ENCODE data around the gene SLC25A24. TPM values are rescaled to one million over a fixed set of nuclear protein-coding genes. Genes with fewer than 3 reads are reported as not detected.
"Not testable (repeated sequence)": the region's sequence is repeated elsewhere in the genome, so short reads cannot be mapped to it uniquely, and the experiment has no call there.

The SLC25A24 gene
- total RNA-seq, 3 donors from 2014 or later: 6.0 to 9.7 (median 6.1) TPM

GRCh38 chr1:108211014-108211413, 10.9 kb upstream of the SLC25A24 start:
- no peaks in the 10 kb centered on the region for H3K9me3 Mint-ChIP-seq
- peaks cover 36% of the 10 kb centered on the region for H3K27me3 Mint-ChIP-seq (ENCODE audit: low read depth)
- H3K4me1 Mint-ChIP-seq (ENCODE audit: low read depth): peaks cover 6% of the 10 kb centered on the region
- no peaks in the 10 kb centered on the region for H3K36me3 Mint-ChIP-seq (ENCODE audit: insufficient read depth)
- no peak overlapping the region for H3K4me3 Mint-ChIP-seq
- ATAC-seq: no peak
- no peak for DNase-seq

GRCh38 chr1:108209456-108210108, 9.4 kb upstream of the SLC25A24 start:
- H3K27me3 Mint-ChIP-seq (ENCODE audit: low read depth): peaks cover 36% of the 10 kb centered on the region
- no peaks in the 10 kb centered on the region for H3K36me3 Mint-ChIP-seq (ENCODE audit: insufficient read depth)
- peaks cover 6% of the 10 kb centered on the region for H3K4me1 Mint-ChIP-seq (ENCODE audit: low read depth)
- no peaks in the 10 kb centered on the region for H3K9me3 Mint-ChIP-seq
- peak; percentile 5 for DNase-seq
- H3K4me3 Mint-ChIP-seq: no peak overlapping the region
- peak in 1 of 2 donors; percentile 32 for ATAC-seq

- ATAC-seq (no peak), DNase-seq (no peak)
- peaks cover 36% of the 10 kb centered on the region for H3K27me3 Mint-ChIP-seq (ENCODE audit: low read depth)
- H3K4me1 Mint-ChIP-seq (ENCODE audit: low read depth): peaks cover 6% of the 10 kb centered on the region
- H3K4me3 Mint-ChIP-seq: no peak overlapping the region
- H3K36me3 Mint-ChIP-seq (ENCODE audit: insufficient read depth): no peaks in the 10 kb centered on the region
- H3K9me3 Mint-ChIP-seq: no peaks in the 10 kb centered on the region
Observed at GRCh38 chr1:108208724-108209446, 8.7 kb upstream of the SLC25A24 start.

- not testable (repeated sequence) for H3K9me3 Mint-ChIP-seq, H3K4me3 Mint-ChIP-seq
Observed at GRCh38 chr1:108203582-108203981, 3.4 kb upstream of the SLC25A24 start.

GRCh38 chr1:108201687-108202086, 1.5 kb upstream of the SLC25A24 start:
- DNase-seq (no peak), ATAC-seq (no peak)
- no peaks in the 10 kb centered on the region for H3K36me3 Mint-ChIP-seq (ENCODE audit: insufficient read depth)
- no peak overlapping the region for H3K4me3 Mint-ChIP-seq
- no peaks in the 10 kb centered on the region for H3K9me3 Mint-ChIP-seq
- peaks cover 4% of the 10 kb centered on the region for H3K27me3 Mint-ChIP-seq (ENCODE audit: low read depth)
- peaks cover 30% of the 10 kb centered on the region for H3K4me1 Mint-ChIP-seq (ENCODE audit: low read depth)

More at GRCh38 chr1:108203582-108203981, 3.4 kb upstream of the SLC25A24 start:
- not testable (repeated sequence) for ATAC-seq; H3K27me3 Mint-ChIP-seq (ENCODE audit: low read depth); H3K36me3 Mint-ChIP-seq (ENCODE audit: insufficient read depth); DNase-seq
- H3K4me1 Mint-ChIP-seq (ENCODE audit: low read depth): peaks cover 19% of the 10 kb centered on the region

- Mint-ChIP-seq H3K4me1 (ENCODE audit: low read depth) (peaks cover 30% of the 10 kb centered on the region), H3K4me3 (peak overlapping the region; percentile 89), H3K9me3 (no peaks in the 10 kb centered on the region), H3K36me3 (ENCODE audit: insufficient read depth) (no peaks in the 10 kb centered on the region), H3K27me3 (ENCODE audit: low read depth) (no peaks in the 10 kb centered on the region)
- ATAC-seq (peak; percentile 59 to 64), DNase-seq (peak; percentile 40)
Observed at GRCh38 chr1:108200687-108201051, 526 bp upstream of the SLC25A24 start.

GRCh38 chr1:108199201-108199691, 897 bp downstream of the SLC25A24 start:
- H3K4me1 Mint-ChIP-seq (ENCODE audit: low read depth): peaks cover 30% of the 10 kb centered on the region

GRCh38 chr1:108194051-108194450, 6.1 kb downstream of the SLC25A24 start:
- H3K36me3 Mint-ChIP-seq (ENCODE audit: insufficient read depth): peaks cover 20% of the 10 kb centered on the region
- ATAC-seq (no peak), DNase-seq (no peak)
- peaks cover 6% of the 10 kb centered on the region for H3K9me3 Mint-ChIP-seq
- peaks cover 18% of the 10 kb centered on the region for H3K4me1 Mint-ChIP-seq (ENCODE audit: low read depth)
- no peak overlapping the region for H3K4me3 Mint-ChIP-seq
- no peaks in the 10 kb centered on the region for H3K27me3 Mint-ChIP-seq (ENCODE audit: low read depth)

More at GRCh38 chr1:108199201-108199691, 897 bp downstream of the SLC25A24 start:
- ATAC-seq: no peak
- no peaks in the 10 kb centered on the region for H3K9me3 Mint-ChIP-seq
- DNase-seq: no peak
- H3K4me3 Mint-ChIP-seq: peak overlapping the region; percentile 89
- peaks cover 10% of the 10 kb centered on the region for H3K36me3 Mint-ChIP-seq (ENCODE audit: insufficient read depth)
- H3K27me3 Mint-ChIP-seq (ENCODE audit: low read depth): no peaks in the 10 kb centered on the region

GRCh38 chr1:108193333-108193732, 6.8 kb downstream of the SLC25A24 start:
- no peak for DNase-seq
- peaks cover 16% of the 10 kb centered on the region for H3K4me1 Mint-ChIP-seq (ENCODE audit: low read depth)
- no peak overlapping the region for H3K4me3 Mint-ChIP-seq
- ATAC-seq: no peak
- peaks cover 28% of the 10 kb centered on the region for H3K36me3 Mint-ChIP-seq (ENCODE audit: insufficient read depth)
- H3K9me3 Mint-ChIP-seq: peaks cover 6% of the 10 kb centered on the region
- no peaks in the 10 kb centered on the region for H3K27me3 Mint-ChIP-seq (ENCODE audit: low read depth)

GRCh38 chr1:108192581-108192980, 7.6 kb downstream of the SLC25A24 start:
- Mint-ChIP-seq H3K4me3 (no peak overlapping the region), H3K36me3 (ENCODE audit: insufficient read depth) (peaks cover 33% of the 10 kb centered on the region), H3K4me1 (ENCODE audit: low read depth) (peaks cover 10% of the 10 kb centered on the region), H3K9me3 (peaks cover 9% of the 10 kb centered on the region), H3K27me3 (ENCODE audit: low read depth) (no peaks in the 10 kb centered on the region)
- no peak for ATAC-seq
- DNase-seq: no peak

GRCh38 chr1:108190686-108191416, 9.3 kb downstream of the SLC25A24 start:
- Mint-ChIP-seq H3K4me3 (no peak overlapping the region), H3K27me3 (ENCODE audit: low read depth) (no peaks in the 10 kb centered on the region), H3K9me3 (peaks cover 9% of the 10 kb centered on the region), H3K36me3 (ENCODE audit: insufficient read depth) (peaks cover 33% of the 10 kb centered on the region), H3K4me1 (ENCODE audit: low read depth) (peaks cover 9% of the 10 kb centered on the region)
- DNase-seq: no peak
- ATAC-seq: no peak

GRCh38 chr1:108190001-108190634, 10.0 kb downstream of the SLC25A24 start:
- peaks cover 9% of the 10 kb centered on the region for H3K4me1 Mint-ChIP-seq (ENCODE audit: low read depth)
- DNase-seq (no peak), ATAC-seq (no peak)
- no peaks in the 10 kb centered on the region for H3K27me3 Mint-ChIP-seq (ENCODE audit: low read depth)
- H3K4me3 Mint-ChIP-seq: no peak overlapping the region
- peaks cover 31% of the 10 kb centered on the region for H3K36me3 Mint-ChIP-seq (ENCODE audit: insufficient read depth)
- peaks cover 9% of the 10 kb centered on the region for H3K9me3 Mint-ChIP-seq

- no peak overlapping the region for H3K4me3 Mint-ChIP-seq
- H3K36me3 Mint-ChIP-seq (ENCODE audit: insufficient read depth): peaks cover 35% of the 10 kb centered on the region
- ATAC-seq: no peak
- peaks cover 9% of the 10 kb centered on the region for H3K4me1 Mint-ChIP-seq (ENCODE audit: low read depth)
- H3K9me3 Mint-ChIP-seq: peaks cover 9% of the 10 kb centered on the region
- no peaks in the 10 kb centered on the region for H3K27me3 Mint-ChIP-seq (ENCODE audit: low read depth)
- no peak for DNase-seq
Observed at GRCh38 chr1:108188801-108189200, 11.3 kb downstream of the SLC25A24 start.
